Measurements from ENCODE around the gene CYP3A4. TPM values are rescaled to one million over a fixed set of nuclear protein-coding genes. Genes with fewer than 3 reads are reported as not detected.

The CYP3A4 gene
- total and polyA plus RNA-seq, 2 of the 8 experiments (the other 6 are each of a cell fraction or from before 2014, with no cell fraction given) = not detected

DNA sequence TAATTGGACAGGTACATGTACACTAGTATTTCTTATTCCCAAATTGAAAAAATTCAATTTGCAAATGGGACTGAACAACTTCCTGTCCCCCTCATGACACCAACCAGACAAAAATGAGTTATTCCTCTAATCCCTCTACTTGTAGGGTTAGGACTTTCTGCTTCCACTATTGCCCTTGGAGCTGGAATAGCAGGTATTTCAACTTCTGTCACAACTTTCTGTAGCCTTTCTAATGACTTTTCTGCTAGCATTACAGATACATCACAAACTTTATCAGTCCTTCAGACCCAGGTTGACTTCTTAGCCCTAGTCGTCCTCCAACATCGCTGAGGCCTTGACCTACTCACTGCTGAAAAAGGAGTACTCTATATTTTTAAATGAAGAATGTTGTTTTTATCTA, 55.4 kb downstream of the CYP3A4 start (continued):
- TF ChIP-seq, protein P1, sequence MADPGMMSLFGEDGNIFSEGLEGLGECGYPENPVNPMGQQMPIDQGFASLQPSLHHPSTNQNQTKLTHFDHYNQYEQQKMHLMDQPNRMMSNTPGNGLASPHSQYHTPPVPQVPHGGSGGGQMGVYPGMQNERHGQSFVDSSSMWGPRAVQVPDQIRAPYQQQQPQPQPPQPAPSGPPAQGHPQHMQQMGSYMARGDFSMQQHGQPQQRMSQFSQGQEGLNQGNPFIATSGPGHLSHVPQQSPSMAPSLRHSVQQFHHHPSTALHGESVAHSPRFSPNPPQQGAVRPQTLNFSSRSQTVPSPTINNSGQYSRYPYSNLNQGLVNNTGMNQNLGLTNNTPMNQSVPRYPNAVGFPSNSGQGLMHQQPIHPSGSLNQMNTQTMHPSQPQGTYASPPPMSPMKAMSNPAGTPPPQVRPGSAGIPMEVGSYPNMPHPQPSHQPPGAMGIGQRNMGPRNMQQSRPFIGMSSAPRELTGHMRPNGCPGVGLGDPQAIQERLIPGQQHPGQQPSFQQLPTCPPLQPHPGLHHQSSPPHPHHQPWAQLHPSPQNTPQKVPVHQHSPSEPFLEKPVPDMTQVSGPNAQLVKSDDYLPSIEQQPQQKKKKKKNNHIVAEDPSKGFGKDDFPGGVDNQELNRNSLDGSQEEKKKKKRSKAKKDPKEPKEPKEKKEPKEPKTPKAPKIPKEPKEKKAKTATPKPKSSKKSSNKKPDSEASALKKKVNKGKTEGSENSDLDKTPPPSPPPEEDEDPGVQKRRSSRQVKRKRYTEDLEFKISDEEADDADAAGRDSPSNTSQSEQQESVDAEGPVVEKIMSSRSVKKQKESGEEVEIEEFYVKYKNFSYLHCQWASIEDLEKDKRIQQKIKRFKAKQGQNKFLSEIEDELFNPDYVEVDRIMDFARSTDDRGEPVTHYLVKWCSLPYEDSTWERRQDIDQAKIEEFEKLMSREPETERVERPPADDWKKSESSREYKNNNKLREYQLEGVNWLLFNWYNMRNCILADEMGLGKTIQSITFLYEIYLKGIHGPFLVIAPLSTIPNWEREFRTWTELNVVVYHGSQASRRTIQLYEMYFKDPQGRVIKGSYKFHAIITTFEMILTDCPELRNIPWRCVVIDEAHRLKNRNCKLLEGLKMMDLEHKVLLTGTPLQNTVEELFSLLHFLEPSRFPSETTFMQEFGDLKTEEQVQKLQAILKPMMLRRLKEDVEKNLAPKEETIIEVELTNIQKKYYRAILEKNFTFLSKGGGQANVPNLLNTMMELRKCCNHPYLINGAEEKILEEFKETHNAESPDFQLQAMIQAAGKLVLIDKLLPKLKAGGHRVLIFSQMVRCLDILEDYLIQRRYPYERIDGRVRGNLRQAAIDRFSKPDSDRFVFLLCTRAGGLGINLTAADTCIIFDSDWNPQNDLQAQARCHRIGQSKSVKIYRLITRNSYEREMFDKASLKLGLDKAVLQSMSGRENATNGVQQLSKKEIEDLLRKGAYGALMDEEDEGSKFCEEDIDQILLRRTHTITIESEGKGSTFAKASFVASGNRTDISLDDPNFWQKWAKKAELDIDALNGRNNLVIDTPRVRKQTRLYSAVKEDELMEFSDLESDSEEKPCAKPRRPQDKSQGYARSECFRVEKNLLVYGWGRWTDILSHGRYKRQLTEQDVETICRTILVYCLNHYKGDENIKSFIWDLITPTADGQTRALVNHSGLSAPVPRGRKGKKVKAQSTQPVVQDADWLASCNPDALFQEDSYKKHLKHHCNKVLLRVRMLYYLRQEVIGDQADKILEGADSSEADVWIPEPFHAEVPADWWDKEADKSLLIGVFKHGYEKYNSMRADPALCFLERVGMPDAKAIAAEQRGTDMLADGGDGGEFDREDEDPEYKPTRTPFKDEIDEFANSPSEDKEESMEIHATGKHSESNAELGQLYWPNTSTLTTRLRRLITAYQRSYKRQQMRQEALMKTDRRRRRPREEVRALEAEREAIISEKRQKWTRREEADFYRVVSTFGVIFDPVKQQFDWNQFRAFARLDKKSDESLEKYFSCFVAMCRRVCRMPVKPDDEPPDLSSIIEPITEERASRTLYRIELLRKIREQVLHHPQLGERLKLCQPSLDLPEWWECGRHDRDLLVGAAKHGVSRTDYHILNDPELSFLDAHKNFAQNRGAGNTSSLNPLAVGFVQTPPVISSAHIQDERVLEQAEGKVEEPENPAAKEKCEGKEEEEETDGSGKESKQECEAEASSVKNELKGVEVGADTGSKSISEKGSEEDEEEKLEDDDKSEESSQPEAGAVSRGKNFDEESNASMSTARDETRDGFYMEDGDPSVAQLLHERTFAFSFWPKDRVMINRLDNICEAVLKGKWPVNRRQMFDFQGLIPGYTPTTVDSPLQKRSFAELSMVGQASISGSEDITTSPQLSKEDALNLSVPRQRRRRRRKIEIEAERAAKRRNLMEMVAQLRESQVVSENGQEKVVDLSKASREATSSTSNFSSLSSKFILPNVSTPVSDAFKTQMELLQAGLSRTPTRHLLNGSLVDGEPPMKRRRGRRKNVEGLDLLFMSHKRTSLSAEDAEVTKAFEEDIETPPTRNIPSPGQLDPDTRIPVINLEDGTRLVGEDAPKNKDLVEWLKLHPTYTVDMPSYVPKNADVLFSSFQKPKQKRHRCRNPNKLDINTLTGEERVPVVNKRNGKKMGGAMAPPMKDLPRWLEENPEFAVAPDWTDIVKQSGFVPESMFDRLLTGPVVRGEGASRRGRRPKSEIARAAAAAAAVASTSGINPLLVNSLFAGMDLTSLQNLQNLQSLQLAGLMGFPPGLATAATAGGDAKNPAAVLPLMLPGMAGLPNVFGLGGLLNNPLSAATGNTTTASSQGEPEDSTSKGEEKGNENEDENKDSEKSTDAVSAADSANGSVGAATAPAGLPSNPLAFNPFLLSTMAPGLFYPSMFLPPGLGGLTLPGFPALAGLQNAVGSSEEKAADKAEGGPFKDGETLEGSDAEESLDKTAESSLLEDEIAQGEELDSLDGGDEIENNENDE (IDR thresholded peaks at IDR 0.05; ENCODE audit: insufficient replicate concordance, low read length) = no peak
- TF ChIP-seq TAF1 (IDR thresholded peaks at IDR 0.05; ENCODE audit: low read depth, low read length) (no peak), JUN (IDR thresholded peaks at IDR 0.05; ENCODE audit: low read depth, low read length) (no peak), TAF7 (optimal IDR thresholded peaks at IDR 0.05; ENCODE audit: borderline replicate concordance, low read depth, low read length) (no peak), JUND (IDR thresholded peaks at IDR 0.05; ENCODE audit: low read length) (no peak), RBBP5 (IDR thresholded peaks at IDR 0.05; ENCODE audit: borderline replicate concordance, low read depth, low read length) (no peak), CHD2 (IDR thresholded peaks at IDR 0.05; ENCODE audit: low read length) (no peak), KDM5A (IDR thresholded peaks at IDR 0.05; ENCODE audit: low read length) (no peak)
- TF ChIP-seq, protein P2, sequence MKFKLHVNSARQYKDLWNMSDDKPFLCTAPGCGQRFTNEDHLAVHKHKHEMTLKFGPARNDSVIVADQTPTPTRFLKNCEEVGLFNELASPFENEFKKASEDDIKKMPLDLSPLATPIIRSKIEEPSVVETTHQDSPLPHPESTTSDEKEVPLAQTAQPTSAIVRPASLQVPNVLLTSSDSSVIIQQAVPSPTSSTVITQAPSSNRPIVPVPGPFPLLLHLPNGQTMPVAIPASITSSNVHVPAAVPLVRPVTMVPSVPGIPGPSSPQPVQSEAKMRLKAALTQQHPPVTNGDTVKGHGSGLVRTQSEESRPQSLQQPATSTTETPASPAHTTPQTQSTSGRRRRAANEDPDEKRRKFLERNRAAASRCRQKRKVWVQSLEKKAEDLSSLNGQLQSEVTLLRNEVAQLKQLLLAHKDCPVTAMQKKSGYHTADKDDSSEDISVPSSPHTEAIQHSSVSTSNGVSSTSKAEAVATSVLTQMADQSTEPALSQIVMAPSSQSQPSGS (IDR thresholded peaks at IDR 0.05; ENCODE audit: low read length) = no peak
